Spleen (tissue), 11 donors: ENCODE data around the gene GNG3. TPM values are rescaled to one million over a fixed set of nuclear protein-coding genes. Genes with fewer than 3 reads are reported as not detected.

Experiments
- DNase-seq: peaks from one replicate; pipeline ENCODE4 v3.0.0-alpha.2; 2020
- H3K27ac ChIP-seq, 8 donors: fragments of 200-600 bp; sonication (generic) in 7 of 8; 1 replicate in 4 of 8; 2 replicates in 4 of 8; pipeline versions ENCODE4 v1.5.0 to v1.8.0; 2016 to 2021; ENCODE audit warnings: inconsistent platforms in 4 of 8, mild to moderate bottlenecking in 4 of 8, moderate library complexity in 1 of 8
- H3K27me3 ChIP-seq, 7 donors: fragments of 200-600 bp; sonication (generic) in 6 of 7; replicated peaks in 1 of 7; 1 replicate in 4 of 7; 2 replicates in 3 of 7; pipeline versions ENCODE4 v1.5.0 to v1.8.0; 2016 to 2021; ENCODE audit warnings: inconsistent platforms in 3 of 7, mild to moderate bottlenecking in 1 of 7
- H3K36me3 ChIP-seq, 6 donors: fragments of 200-600 bp; sonication (generic) in 5 of 6; 1 replicate in 4 of 6; 2 replicates in 2 of 6; pipeline versions ENCODE4 v1.5.0 to v1.8.0; 2016 to 2021; ENCODE audit warnings: inconsistent platforms in 2 of 6
- H3K4me1 ChIP-seq, 6 donors: fragments of 200-600 bp; sonication (generic) in 5 of 6; 1 replicate in 3 of 6; 2 replicates in 3 of 6; pipeline versions ENCODE4 v1.5.0 to v1.8.0; 2016 to 2021; ENCODE audit warnings: inconsistent platforms in 3 of 6
- H3K4me3 ChIP-seq, 8 donors: fragments of 200-600 bp; sonication (generic) in 7 of 8; 1 replicate in 4 of 8; 2 replicates in 4 of 8; pipeline versions ENCODE4 v1.5.0 to v1.8.0; 2016 to 2021; ENCODE audit warnings: inconsistent platforms in 4 of 8, mild to moderate bottlenecking in 4 of 8, moderate library complexity in 2 of 8
- H3K9me3 ChIP-seq, 8 donors: fragments of 200-600 bp; sonication (generic) in 7 of 8; 1 replicate in 4 of 8; 2 replicates in 4 of 8; pipeline versions ENCODE4 v1.5.0 to v1.8.0; 2016 to 2021; ENCODE audit warnings: inconsistent platforms in 4 of 8
- CTCF ChIP-seq, 11 experiments: fragments of 200-600 bp in 7 of 11; fragments of 450-650 bp in 4 of 11; sonication (generic) in 4 of 11; IDR thresholded peaks in 8 of 11; conservative IDR thresholded peaks in 3 of 11; 1 replicate in 7 of 11; 2 replicates in 4 of 11; pipeline versions ENCODE4 v1.4.0 to v1.8.0; 2016 to 2021; ENCODE audit warnings: antibody characterized with exemption in 11 of 11, inconsistent platforms in 4 of 11, mild to moderate bottlenecking in 1 of 11
- POLR2A ChIP-seq, 3 donors: fragments of 450-650 bp; IDR thresholded peaks; one replicate each; pipeline ENCODE4 v1.5.1; 2017; ENCODE audit warnings: antibody characterized with exemption in 3 of 3, mild to moderate bottlenecking in 1 of 3
- POLR2AphosphoS5 ChIP-seq, 3 donors: sonication (generic); formaldehyde crosslinking; IDR thresholded peaks; one replicate each; pipeline ENCODE4 v1.5.1; 2017; ENCODE audit warnings: antibody characterized with exemption in 3 of 3
- WGBS, 5 donors: extraction: QIAGEN DNeasy Blood & Tissue Kit in 3 of 5; methylation state at CpG; one replicate each; pipeline versions ENCODE4 v1.1.5 to v1.1.7; 2013 to 2018; 5-methylcytosine and 5-hydroxymethylcytosine counted together
- intact Hi-C: fragments of 100-400 bp; cut with DNase I; formaldehyde crosslinking; loops from one replicate; pipeline ENCODE4 v1.15.0; 2023; ENCODE audit warnings: low total_unique reads
- polyA plus RNA-seq, 3 donors: library from polyadenylated mRNA; stranded (reverse); fragments of 200-250 nt; gene quantifications; one replicate each; pipeline ENCODE4 v1.2.1, GENCODE V29; 2013
- total RNA-seq, 7 donors: library from RNA; depleted of rRNA in 3 of 7; stranded (reverse); fragments of >200 nt in 3 of 7; fragmentation: NEBNext Ultra II Directional in 4 of 7; extraction: Animal tissue kit (Norgen Biotek cat#: 25700) in 4 of 7; gene quantifications; one replicate each; pipeline versions ENCODE4 v1.1.0 to v1.2.1, GENCODE V29; 2016 to 2021
- donor health status: healthy with polysubstance abuse.
- donor health status: DM: no; HTN: no; CAD: no; lungs with moderate emphysema.
- donor health status: DM: no; HTN: no; CAD: no.
- donor health status: Bipolar disorder and iron deficiency.
- donor health status: healthy.
- donor health status: DM: no; HTN: no; CAD: no.
- donor health status: DM: yes; HTN: yes; CAD: no.

Gene GNG3
- total and polyA plus RNA-seq, 10 donors = 0.12 to 0.13 TPM; not detected in 8

- WGBS, 5 donors = 73 to 81% (median 77%) methylated on average over 15 of the region's 15 CpGs
- intact Hi-C loops = no loop called here
- Histone ChIP-seq H3K27ac (peak overlapping the region; percentile 91 to 98 (median 96)), H3K36me3 (peaks cover 0 to 40% (median 10%) of the 10 kb centered on the region in 6 donors), H3K4me1 (peaks cover 7 to 64% (median 28%) of the 10 kb centered on the region in 6 donors), H3K9me3 (no peaks in the 10 kb centered on the region), H3K4me3 (peak overlapping the region; percentile 58 to 80 (median 65)), H3K27me3 (no peaks in the 10 kb centered on the region)
- TF ChIP-seq CTCF (IDR thresholded peaks at IDR 0.05 in 8 of 11, conservative IDR thresholded peaks at IDR 0.05 in 3 of 11) (no peak), POLR2A (IDR thresholded peaks at IDR 0.05) (no peak)
- peak; percentile 82 for DNase-seq
Measured at GRCh38 chr11:62752994-62753735, 45.7 kb downstream of the GNG3 start.

GRCh38 chr11:62753736-62754603 lies 46.5 kb downstream of the GNG3 start, which contains the start of gene ZBTB3:
Gene ZBTB3 (minus strand): TSS chr11:62754160. CDS start chr11:62753664, 496 bp downstream.
- WGBS, 5 donors = 0 to 2% (median 1%) methylated on average over 47 of the region's 47 CpGs
- peak within 1 kb of the TSS; percentile 58 to 80 (median 65) for H3K4me3 ChIP-seq
- H3K4me1 ChIP-seq = peaks cover 7 to 56% (median 28%) of the 10 kb centered on the region in 6 donors
- peaks cover 0 to 32% (median 10%) of the 10 kb centered on the region in 6 donors for H3K36me3 ChIP-seq
- TF ChIP-seq POLR2A (IDR thresholded peaks at IDR 0.05) = peak; percentile 38 to 63 (median 38)
- peak in 6 of 11 experiments; percentile 30 to 73 (median 40) for TF ChIP-seq CTCF (IDR thresholded peaks at IDR 0.05 in 8 of 11, conservative IDR thresholded peaks at IDR 0.05 in 3 of 11)
- peak; percentile 88 to 96 (median 93) for TF ChIP-seq POLR2AphosphoS5 (IDR thresholded peaks at IDR 0.05)
- peak within 1 kb of the TSS; percentile 91 to 98 (median 96) for H3K27ac ChIP-seq
- H3K27me3 ChIP-seq = no peaks in the 10 kb centered on the region
- intact Hi-C loops = no loop called here
- DNase-seq = peak; percentile 97
- H3K9me3 ChIP-seq = no peaks in the 10 kb centered on the region

- Histone ChIP-seq H3K27me3 (no peaks in the 10 kb centered on the region), H3K36me3 (peaks cover 0 to 22% (median 7%) of the 10 kb centered on the region in 6 donors), H3K9me3 (no peaks in the 10 kb centered on the region), H3K4me1 (peaks cover 7 to 44% (median 28%) of the 10 kb centered on the region in 6 donors), H3K27ac (no peak overlapping the region), H3K4me3 (peak overlapping the region in 1 of 8 donors; percentile 80)
- no peak for TF ChIP-seq POLR2AphosphoS5 (IDR thresholded peaks at IDR 0.05)
- TF ChIP-seq POLR2A (IDR thresholded peaks at IDR 0.05) = no peak
- TF ChIP-seq CTCF (IDR thresholded peaks at IDR 0.05 in 8 of 11, conservative IDR thresholded peaks at IDR 0.05 in 3 of 11) = no peak
- DNase-seq = peak; percentile 64
- 87 to 91% (median 90%) methylated on average over 10 of the region's 10 CpGs for WGBS, 5 donors
- intact Hi-C loops = no loop called here
Measured at GRCh38 chr11:62755086-62755615, 47.7 kb downstream of the GNG3 start.
